Activated gamma-delta T cell treated with anti-CD3 and anti-CD28 coated beads, Interleukin-2, amount 50 U/mL, for 16 hours (primary cell): Measurements from ENCODE around the gene CSNK1D.
A peak's percentile ranks its signal among the peaks of the same experiment; 100 is the strongest.

ENCODE experiments used
- DNase-seq: peaks from one replicate; pipeline ENCODE4 v3.0.0-alpha.2; 2020; ENCODE audit warnings: low read depth

Gene CSNK1D

DNA sequence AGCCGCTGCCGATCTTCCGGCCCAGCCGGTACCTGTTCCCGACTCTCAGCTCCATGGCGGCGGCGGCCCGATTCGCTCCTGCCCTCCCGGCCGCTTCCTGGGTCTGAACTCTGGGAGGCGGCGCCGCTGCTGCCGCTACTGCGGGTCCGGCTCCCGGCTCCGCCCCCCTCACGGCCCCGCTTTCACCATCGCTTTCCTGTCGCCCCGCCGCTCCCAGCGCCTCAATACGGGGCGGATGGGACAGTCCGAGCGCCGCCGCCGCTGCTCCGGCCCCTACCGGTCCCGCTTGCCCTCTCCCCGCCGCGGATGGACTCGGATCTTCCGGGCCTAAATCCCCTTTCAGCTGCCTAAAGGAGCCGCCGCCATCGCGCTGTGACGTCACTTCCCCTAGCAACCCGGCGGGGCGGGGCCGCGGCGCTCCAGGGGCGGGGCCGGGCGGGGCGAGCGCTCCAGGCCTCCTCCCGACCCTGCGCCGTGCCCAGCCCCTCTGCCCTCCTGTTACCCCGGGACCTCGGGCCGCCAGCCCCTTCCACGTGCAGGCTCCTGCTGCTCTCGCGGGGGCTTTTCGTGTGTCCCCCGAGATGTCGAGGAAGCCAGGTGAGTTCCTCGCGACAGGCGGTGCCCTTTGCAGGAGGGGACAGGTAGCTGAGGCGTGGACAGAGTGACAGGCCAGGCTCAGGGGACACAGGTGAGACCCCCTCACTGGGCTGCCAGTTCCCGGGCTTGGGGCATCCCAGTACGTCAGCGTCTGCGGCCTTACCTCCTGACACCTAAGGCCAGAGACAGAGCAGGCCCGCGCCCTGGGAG is at the start of gene CSNK1D:
TSS of gene CSNK1D (minus strand) at position 374 of the 807 bp plus-strand sequence. CDS start at position 55, 319 bp downstream.
- DNase-seq: peak; percentile 84

DNA sequence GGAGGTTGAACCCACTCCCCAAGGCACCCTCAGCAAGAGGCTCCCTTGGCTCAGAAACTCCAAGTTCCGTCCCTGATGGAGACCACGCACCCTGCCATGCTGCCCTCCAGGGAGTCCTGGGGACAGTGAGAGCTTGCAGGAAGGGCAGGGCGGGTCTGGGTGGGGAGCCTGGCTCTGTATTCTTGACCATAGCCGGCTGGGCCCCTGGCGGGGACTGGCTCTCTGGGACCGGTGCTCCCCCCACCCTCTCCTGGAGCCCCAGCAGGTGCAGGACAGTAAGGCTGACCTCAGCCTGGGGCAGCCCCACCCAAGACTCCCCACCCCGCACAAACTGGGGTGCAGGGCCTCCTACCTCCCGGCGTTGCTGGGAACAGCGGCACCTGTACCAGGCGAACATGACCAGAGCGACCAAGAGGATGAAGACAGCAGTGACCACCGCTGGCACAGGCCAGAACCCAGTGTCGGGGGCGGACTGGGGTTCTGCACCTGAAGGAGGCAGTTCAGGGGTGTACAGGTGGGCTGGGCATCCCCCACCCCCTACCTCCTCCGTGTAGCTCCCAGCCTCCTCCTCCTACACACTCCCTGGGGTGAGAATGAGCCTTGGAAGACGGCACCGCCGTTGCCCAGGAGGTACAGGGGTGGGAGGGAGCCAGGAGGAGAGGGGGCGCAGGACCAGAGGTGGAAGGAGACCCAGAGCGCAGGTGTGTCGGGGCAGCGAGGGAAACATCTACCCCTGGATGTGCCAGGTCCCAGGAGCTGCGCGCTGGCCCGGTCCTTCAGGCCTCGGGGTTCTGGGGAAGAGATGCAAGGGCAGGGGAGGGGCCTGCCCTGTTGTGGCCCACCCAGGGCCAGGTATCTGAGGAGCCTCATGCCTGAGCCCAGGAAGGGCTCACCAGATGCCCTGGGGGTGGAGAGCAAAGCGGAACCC is 49.3 kb upstream of the CSNK1D start:
- no peak for DNase-seq

DNA sequence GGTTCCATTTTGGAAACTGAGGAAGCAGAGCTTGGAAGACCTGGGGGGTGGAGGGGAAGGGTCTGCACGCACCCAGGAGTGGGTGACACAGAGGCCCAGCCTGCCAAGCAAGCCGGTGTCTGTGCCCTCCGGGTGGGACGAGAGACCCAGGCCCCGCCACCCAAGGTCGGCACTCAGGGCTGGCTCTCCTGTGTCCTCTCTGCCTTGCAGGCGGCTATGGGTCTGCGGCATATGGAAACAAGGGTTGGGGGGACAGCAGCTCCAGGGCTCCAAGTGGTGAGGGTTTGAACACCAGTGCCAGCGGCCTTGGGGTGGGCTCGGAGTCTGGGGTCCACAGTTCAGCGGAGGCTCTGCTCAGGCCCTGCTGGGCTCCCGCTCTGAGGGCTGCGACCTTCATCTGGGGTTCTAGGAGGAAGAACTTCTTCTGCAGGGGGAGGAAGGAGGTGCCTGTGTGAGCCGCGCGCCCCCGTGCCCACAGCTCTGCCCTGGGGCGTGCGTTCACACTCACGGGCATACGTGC is 48.5 kb upstream of the CSNK1D start:
- DNase-seq: no peak

DNA sequence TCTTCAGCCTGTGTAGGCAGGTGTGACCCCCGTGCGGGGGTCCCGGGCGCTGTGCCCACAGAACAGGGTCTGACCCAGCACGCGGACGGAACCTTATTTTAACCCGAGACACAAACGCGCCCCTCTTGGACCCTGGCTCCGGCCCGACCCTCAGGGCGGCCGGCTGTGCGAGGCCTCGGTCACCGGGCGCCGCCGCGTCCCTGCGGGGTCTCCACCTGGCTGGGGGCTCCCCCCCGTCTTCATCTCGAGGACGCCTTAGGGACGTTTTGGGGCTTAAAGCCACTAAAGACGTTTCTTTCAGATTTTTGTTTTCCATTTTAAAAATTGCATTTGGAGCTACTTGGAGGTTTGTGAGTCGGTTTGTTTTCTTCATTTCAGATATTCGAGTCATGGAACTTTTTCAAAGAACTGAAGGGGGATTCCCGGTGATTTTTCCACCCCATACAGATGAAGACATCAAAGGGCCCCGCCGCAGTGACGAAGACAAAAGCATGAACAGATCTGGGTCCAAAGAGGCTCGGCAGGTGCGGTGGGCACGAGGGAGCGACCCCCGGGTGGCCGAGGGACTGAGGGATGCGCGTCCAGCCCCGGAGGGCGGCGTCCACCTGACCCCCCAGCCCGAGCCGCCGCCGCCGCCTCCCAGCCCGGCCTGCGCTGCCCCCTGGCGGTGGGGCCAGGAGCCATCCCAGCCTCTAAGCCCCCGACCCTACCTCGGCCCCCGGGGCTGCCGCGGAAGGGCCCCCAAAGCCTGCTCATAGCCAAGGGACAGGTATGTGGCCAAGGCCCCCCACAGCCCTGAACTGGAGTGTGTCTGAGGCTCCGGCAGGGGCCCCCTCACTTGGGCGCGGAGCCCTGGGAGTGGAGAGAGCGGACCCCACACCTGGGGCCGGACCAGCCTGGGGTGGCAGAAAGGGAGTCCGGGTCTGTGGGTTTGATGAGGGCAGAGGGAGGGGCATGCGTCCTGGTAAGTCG is 47.7 kb upstream of the CSNK1D start:
- DNase-seq: peak; percentile 69

DNA sequence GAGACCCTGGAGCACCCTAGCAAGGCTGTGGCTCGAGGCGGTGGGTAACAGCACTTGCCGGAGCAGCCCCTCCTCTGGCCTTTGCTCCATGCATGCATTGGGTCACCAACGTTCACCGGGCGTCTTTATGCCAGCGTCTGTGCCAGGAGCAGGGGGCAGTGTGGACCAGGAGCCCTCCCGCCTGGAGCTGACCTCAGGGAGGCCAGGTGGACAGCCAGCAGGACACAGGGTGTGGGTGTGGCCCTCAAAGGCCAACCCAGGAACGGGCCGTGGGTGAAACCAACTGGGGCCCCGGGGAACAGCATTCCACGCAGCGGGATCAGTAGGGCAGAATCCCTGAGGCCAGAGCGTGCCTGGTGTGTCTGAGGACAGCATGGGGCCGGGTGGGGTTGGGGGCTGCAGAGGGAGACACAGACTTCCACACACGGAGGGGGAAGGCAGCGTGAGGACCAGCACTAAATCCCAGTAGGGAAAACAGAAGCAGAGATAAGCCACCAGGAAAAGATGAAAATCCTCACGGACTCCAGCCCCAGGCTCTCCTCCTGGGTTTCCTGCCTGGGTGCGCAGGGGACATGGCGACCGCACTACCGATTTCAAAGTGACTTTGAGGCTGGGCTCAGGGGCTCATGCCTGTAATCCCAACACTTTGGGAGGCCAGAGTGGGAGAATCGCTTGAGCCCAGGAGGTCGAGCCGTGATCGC is 46.8 kb upstream of the CSNK1D start:
- no peak for DNase-seq

DNA sequence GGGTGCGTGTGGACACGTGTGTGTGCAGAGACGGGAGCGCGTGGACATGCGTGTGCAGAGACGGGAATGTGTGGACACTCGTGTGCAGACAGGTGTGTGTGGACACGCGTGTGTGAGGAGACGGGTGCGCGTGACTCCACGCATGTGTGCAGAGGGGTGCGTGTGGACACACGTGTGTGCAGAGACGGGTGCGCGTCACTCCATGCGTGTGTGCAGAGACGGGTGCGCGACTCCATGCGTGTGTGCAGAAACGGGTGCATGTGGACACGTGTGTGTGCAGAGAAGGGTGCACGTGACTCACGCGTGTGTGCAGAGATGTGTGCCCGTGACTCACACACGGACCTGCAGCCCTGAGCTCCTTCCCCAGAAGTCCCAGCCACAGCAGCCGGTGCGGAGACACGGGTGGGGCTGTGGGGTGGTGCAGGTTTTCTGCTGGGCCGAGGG is 46.1 kb upstream of the CSNK1D start:
- DNase-seq: no peak

DNA sequence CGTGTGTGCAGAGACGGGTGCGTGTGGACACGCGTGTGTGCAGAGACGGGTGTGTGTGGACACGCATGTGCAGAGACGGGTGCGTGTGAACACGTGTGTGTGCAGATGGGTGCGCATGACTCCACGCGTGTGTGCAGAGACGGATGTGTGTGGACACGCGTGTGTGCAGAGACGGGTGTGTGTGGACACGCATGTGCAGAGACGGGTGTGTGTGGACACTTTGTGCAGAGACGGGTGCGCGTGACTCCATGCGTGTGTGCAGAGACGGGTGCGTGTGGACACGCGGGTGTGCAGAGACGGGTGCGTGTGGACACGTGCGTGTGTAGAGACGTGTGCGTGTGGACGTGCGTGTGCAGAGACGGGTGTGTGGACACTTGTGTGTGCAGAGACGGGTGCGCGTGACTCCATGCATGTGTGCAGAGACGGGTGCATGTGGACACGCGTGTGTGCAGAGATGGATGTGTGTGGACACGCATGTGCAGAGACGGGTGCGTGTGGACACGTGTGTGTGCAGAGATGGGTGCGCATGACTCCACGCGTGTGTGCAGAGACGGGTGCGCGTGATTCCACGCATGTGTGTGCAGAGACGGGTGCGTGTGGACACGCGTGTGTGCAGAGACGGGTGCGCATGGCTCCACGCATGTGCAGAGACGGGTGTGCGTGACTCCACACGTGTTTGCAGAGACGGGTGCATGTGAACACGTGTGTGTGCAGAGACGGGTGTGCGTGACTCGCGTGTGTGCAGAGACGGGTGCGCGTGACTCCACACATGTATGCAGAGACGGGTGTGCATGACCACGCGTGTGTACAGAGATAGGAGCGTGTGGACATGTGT is 45.5 kb upstream of the CSNK1D start:
- DNase-seq: no peak

DNA sequence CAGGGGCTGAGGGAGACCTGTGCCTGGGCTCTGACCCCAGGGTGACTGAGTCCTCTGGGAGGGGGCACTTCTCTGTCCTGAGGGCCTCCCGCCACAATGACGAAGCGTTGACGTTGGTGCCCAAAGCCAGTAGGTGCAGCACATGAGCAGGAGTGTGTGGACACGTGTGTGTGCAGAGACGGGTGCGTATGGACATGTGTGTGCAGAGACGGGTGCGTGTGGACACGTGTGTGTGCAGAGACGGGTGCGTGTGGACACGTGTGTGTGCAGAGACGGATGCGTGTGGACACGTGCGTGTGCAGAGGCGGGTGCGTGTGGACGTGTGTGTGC is 44.6 kb upstream of the CSNK1D start:
- DNase-seq: no peak

DNA sequence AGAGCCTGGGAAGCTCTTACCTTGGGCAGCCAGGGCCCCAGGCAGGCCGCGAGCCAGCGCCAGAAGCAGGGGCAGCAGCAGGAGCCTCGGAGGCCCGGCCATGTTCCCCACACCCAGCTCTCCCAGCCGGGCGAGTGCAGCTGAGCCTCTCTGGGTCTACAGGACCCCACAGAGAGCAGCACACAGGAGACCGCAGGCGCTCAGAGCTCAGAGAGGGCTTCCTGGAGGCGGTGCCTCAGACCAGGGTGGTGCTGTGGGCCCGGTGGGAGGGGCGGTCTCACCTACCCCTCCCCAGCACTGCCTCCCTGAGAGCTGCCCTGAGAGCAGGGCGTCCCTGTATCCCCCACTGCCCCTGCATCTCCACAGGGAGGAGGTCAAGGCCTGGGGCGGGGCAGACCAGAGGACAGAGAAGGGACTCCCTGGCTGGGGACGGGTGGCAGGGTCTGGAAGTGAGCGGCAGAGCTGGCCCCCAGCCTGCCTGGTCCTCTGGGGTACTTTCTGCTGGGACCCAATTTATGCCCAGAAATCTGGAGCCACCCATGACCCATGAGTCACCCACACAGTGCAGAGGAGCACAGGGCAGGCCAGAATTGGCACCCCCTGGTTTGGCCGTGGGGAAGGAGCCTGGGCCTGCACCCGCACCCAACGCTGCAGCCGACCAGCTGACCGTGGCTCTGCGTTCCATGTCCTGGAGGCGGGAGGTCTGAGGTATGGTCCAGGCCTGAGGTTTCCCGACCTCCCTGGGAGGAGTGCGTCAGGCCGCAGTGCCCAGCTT is 44.1 kb upstream of the CSNK1D start, which contains the start of gene CD7:
TSS of gene CD7 (minus strand) at position 215 of the 775 bp plus-strand sequence. CDS start at position 102, 113 bp downstream.
- DNase-seq: peak; percentile 58

DNA sequence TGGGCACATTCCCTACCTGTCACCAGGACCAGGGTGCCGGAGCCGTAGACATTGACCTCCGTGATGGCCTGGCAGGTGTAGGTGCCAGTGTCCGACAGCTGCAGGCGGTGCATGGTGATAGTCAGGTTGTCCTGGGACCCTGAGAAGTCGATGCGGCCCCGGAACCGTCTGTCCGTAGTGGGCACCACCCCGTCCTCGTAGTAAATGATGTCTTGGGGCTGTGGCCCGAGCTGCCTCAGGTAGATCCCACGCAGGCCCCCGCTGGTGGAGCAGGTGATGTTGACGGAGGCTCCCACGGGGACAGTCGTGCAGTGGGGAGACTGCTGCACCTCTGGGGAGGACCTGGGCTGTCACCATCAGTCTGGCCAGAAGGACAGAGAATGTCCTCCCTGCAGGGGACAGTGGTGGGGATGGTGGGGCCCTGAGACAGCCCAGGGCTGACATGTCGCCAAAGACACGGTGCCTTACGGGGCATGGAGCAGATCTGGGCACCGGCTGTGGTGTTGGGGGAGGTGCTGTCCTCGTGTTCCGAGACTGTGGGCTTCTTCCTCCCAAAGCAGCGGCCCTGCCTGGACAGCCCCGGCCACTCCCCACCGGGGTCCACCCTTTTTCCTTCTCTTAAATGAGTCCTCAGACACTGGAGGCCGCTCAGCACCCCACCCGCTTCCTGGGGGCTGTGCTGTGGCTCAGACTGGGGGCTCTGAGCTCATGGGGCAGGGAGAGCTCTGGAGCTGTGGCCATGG is 43.3 kb upstream of the CSNK1D start:
- DNase-seq: no peak

DNA sequence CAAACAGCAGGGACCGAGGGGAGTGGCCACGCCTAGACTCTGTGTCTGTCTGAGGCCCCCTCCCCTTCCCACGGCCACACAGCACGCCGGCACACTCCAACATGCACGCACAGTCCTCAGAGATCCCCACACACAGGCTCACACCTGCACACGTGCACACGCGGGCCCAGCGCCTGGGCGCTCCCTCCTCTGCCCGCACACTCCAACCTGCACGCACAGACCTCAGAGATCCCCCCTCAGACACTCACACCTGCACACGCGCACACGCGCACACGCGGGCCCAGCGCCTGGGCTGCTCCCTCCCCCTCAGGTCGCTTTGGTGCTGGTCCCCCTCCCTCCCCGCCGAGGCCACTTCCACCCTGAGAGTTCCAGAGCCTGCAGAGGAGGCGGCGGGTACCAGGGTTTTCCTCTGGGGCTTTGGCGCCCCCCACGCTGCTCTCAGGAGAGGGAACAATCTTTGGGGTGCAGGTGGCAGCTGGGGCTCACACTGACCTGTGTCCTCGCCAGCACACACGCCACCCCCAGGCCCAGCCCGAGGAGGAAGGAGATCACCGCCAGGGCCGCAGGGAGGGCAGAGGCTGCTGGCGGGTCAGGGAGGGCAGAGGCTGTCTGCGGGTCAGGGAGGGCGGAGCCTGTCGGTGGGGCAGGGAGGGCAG is 42.3 kb upstream of the CSNK1D start:
- DNase-seq: peak; percentile 39

DNA sequence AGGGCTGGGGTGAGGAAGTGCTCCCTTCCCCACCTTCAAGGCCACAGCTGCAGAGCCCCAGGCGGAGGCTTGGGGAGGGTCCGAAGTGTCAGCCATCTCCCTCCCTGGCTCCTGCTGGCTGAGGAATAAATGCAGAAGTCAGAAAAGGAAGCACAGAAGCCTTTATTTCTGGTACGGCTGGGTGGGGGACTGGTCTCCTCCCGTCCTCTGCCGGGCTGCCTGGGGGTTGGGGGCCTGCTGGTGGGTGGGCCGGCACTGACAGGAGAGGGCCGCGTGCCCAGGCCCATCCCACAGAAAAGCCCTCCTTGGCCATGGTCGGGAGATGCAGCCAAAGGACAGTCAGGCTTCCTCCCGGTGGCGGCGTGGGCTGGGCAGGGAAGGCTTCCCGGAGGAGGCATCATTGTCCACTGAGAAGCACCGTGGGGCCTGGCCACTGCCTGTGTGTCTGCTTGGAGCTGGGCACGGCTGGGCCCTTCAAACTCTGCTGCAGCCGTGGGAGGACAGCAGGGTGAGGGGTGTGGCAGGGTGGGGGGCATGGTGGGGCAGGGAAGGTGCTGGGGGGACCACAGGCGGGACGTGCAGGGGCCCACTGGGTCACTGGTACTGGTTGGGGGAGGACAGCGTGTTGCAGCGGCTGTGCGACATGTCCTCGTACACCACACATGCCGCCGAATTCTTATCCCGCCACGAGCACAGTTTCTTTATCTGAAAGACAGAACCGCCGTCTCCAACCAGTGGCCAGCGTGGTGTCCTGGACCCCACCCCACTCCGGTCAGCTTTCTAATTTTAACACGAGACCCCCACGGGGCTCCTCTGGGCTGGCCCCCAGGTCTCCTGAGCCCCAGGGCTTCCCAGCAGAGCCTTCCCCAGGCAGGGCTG is 41.5 kb upstream of the CSNK1D start:
- DNase-seq: no peak

DNA sequence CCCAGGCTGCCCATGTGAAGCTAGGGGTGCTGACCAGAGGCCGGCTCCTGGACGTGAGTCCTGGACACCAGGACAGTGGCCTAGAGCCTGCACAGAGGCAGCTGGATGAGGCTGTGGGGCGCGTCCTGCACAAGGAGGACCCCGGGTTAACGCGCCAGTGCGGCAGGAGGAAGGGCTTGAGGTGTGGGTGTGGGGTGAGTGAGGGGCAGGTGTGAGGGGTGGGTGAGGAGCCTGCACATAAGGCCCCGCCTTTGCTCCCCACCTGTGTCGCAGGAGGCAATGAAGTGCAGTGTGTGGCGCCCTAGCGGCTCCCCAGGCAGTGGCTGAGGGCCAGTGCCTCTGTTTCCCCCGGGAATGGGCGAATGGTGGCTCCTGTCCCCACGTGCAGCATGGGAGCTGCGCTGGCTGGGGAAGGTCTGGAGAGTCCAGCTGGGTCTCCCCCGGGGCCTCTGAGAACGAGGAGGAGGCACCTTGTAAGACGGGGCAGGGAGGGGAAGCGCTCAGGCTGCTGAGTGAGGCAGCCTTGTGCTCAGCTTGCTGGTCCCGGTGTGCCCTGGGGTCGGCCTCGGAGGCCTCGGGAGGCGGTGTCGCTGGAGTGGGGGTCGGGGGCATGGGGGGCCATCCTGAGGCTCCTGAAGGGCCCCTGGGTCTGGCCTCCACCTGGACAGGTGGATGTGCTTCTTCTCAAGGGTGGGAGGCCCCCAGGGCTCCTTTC is 40.7 kb upstream of the CSNK1D start:
- no peak for DNase-seq

DNA sequence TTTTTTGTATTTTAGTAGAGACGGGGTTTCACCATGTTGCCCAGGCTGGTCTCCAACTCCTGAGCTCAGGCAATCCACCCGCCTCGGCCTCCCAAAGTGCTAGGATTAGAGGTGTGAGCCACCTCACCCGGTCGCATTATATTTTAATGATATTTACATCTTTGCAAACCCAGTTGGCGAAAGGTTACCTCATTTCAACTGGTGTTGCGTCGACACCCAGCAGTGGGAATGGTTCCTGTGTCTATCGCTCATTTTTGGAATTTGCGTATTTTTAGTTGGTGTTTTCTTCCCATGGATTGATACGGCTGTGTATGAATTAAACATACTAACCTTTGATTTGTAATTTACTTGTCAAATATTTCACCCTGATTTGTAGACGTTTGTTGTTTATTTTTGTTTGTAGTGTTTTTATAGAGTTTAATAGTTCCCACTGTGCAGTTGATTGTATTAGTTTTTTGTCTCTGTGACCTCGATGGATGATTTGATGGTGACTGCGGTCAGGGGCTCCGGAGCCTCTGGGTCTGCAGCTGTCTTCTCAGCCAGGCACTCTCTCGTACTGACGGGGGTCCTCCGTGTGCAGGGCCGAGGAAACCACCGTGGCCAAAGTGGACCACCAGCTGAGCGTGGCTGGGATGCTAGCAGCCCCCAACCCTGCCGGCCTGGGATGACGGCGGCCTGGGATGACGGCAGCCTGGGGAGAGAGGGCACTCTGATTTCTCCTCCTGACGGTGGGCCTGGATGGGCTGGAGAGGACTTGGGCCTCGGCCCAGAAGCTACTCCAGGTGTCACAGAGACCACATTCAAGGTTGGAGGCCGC is 39.9 kb upstream of the CSNK1D start:
- no peak for DNase-seq

DNA sequence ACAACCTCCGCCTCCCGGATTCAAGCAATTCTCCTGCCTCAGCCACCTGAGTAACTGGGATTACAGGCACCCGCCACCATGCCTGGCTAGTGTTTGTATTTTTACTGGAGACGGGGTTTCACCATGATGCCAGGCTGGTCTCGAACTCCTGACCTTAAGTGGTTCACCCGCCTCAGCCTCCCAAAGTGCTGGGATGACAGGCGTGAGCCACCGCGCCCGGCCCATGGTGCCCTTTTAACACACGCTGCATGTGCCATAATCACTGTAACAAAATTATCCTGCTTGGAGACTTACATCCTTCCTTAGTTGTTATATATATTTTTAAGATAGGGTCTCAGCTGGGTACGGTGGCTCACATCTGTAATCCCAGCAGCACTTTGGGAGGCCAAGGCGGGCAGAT is 38.5 kb upstream of the CSNK1D start:
- DNase-seq: no peak
